Uterus (tissue), 2 donors: ENCODE data around the gene TM4SF1.

Experiments
- CTCF ChIP-seq, 4 experiments: fragments of 200-600 bp in 2 of 4; fragments of 450-650 bp in 2 of 4; sonication (generic) in 2 of 4; IDR thresholded peaks; one replicate each; pipeline ENCODE4 v1.5.1; 2016 to 2019; ENCODE audit warnings: antibody characterized with exemption in 4 of 4, mild to moderate bottlenecking in 2 of 4, moderate library complexity in 1 of 4
- POLR2A ChIP-seq, 2 donors: fragments of 450-650 bp; IDR thresholded peaks; one replicate each; pipeline ENCODE4 v1.6.1; 2016; ENCODE audit warnings: antibody characterized with exemption in 2 of 2, mild to moderate bottlenecking in 1 of 2, moderate library complexity in 1 of 2

GRCh38 chr3:149332771-149333170 lies 44.7 kb downstream of the TM4SF1 start:
- TF ChIP-seq POLR2A (IDR thresholded peaks at IDR 0.05) (no peak), CTCF (IDR thresholded peaks at IDR 0.05) (no peak)
